Brain microvascular endothelial cell (primary cell): Measurements from ENCODE around the gene MTHFD1L.

Source experiments
- DNase-seq: peaks from one replicate; pipeline ENCODE4 v3.0.0-alpha.2; 2020
- H3K27ac ChIP-seq: fragments of 250-450 bp; sonication (Bioruptor Pico); 2 replicates; pipeline ENCODE4 v1.5.1; 2020; ENCODE audit warnings: mild to moderate bottlenecking, moderate library complexity
- H3K27me3 ChIP-seq: fragments of 250-450 bp; sonication (Bioruptor Pico); replicated peaks from 2 replicates; pipeline ENCODE4 v1.5.1; 2020; ENCODE audit warnings: mild to moderate bottlenecking
- H3K36me3 ChIP-seq: fragments of 250-450 bp; sonication (Bioruptor Pico); replicated peaks from 2 replicates; pipeline ENCODE4 v1.5.1; 2020; ENCODE audit warnings: mild to moderate bottlenecking
- H3K4me3 ChIP-seq: 2 replicates; pipeline ENCODE4 v1.5.1; 2011; ENCODE audit warnings: low read depth, mild to moderate bottlenecking, control low read depth, low read length, moderate library complexity
- in situ Hi-C: cut with HindIII; loops from 2 replicates; pipeline ENCODE4 v1.10.0; 2017; ENCODE audit warnings: low sequenced_read_pairs, low pct_ligation_motif_present
- TF ChIP-seq, protein P1 (sequence below): IDR thresholded peaks from 2 replicates; pipeline ENCODE4 v1.5.1; 2011; ENCODE audit warnings: low read depth, mild to moderate bottlenecking, moderate library complexity, low read length, control low read depth, inconsistent platforms; ENCODE audit errors: missing control alignments

Gene MTHFD1L

DNA sequence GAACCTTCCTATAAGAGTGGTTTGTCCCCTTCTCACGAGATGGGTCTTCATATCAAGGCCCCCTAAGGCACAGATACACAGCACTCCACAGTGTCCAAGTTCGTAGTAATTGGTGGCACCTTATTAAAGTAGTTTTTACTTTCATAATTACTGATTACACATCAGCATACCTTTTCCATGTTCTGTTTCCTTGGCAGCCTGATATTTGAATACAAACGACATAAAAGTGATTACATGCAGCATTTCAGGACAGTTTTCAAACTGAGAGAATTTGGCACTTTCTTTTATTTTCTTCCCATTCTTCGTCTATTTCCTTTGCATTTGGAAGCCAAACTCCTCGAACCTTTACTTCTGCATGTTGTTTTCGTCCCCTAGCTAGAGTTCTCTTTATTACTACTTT, 139.7 kb downstream of the MTHFD1L start:
- no peak overlapping the region for H3K4me3 ChIP-seq

DNA sequence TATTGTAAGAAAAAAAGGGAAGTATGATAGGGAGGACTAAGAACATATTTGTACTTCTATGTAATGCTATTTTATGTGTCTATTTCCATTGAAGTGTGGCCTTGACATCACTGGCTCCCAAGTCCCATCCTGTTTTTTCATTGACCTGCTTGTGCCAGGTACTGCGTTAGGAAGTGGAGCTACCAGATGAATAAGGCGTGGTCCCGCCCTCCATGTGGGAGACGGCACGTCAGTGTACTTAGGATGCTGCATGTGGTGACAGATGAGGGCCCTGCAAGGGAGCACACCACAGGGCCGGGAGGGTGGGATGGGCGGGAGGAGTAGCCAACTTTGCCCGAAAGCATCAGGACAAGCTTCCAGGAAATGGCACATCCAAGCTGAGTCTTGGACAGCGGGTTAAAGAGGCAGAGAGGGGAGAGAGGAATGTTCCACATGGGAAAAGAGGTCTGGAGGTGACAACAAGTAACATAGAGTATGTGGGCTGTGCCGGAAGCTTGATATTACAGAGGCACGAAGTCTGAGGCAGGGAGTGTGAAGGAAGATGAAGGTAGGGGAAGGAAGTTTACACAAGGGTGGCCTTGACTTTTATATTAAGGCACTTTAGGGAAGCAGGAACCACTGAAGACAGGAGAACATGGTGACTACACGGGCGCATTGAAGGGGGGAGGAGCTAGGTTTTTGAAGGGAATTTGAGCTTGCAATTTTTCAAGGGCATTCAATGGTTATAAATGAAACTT, 140.6 kb downstream of the MTHFD1L start:
- no peak for DNase-seq
- TF ChIP-seq, protein P1, sequence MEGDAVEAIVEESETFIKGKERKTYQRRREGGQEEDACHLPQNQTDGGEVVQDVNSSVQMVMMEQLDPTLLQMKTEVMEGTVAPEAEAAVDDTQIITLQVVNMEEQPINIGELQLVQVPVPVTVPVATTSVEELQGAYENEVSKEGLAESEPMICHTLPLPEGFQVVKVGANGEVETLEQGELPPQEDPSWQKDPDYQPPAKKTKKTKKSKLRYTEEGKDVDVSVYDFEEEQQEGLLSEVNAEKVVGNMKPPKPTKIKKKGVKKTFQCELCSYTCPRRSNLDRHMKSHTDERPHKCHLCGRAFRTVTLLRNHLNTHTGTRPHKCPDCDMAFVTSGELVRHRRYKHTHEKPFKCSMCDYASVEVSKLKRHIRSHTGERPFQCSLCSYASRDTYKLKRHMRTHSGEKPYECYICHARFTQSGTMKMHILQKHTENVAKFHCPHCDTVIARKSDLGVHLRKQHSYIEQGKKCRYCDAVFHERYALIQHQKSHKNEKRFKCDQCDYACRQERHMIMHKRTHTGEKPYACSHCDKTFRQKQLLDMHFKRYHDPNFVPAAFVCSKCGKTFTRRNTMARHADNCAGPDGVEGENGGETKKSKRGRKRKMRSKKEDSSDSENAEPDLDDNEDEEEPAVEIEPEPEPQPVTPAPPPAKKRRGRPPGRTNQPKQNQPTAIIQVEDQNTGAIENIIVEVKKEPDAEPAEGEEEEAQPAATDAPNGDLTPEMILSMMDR, result no peak
- H3K27ac ChIP-seq, result no peak overlapping the region
- H3K27me3 ChIP-seq, result no peaks in the 10 kb centered on the region
- H3K4me3 ChIP-seq, result no peak overlapping the region
- in situ Hi-C loops, result no loop called here
- H3K36me3 ChIP-seq, result no peaks in the 10 kb centered on the region

More for the DNA sequence above, 139.7 kb downstream of the MTHFD1L start:
- no peak for DNase-seq
- H3K27me3 ChIP-seq, result no peaks in the 10 kb centered on the region
- TF ChIP-seq, protein P1, result no peak
- peak overlapping the region; percentile 87 for H3K27ac ChIP-seq
- in situ Hi-C loops, result no loop called here
- H3K36me3 ChIP-seq, result no peaks in the 10 kb centered on the region

DNA sequence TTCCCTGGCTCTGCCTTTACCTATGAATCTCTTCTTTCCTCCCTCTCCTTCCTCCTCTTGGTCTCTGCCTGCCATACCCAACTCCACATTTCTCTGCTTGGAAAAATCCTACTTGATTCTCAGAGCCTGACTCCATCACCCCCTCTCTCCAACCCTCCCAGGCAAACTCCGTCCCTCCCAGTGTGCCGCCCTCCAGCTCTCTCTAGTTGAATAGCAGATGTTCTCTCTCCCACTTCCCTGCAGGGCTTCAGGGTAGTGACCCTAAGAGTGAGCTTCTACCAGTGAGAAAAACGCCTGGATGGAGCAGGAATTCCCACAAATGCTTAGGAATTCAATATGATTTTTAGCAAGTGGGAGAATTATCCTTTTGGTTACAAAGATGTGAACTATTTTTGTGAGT, 141.6 kb downstream of the MTHFD1L start:
- no peak for DNase-seq
- Histone ChIP-seq H3K27me3 (no peaks in the 10 kb centered on the region), H3K36me3 (no peaks in the 10 kb centered on the region), H3K4me3 (no peak overlapping the region), H3K27ac (no peak overlapping the region)
- TF ChIP-seq, protein P1, result no peak
- in situ Hi-C loops, result no loop called here

DNA sequence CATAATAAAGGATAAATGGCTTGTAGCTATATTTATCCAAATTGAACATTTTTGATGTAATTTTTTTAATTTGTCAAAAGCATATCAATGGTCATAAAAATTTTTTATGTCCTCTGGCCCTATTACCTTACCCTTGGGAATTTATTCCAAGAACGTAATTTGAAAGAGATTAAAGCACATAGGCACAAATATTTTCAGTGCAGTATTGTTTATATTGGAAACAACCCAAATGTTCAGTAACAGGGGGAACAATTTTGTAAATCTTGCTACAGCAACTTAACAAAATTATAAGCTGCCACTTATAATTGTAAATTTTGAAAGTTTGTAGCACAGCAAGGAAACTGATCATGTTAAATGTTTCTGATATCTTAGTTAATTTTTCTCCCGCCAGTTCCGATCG, 142.4 kb downstream of the MTHFD1L start:
- DNase-seq, result no peak
- no peaks in the 10 kb centered on the region for H3K27me3 ChIP-seq
- H3K4me3 ChIP-seq, result no peak overlapping the region
- in situ Hi-C loops, result no loop called here
- H3K36me3 ChIP-seq, result no peaks in the 10 kb centered on the region
- H3K27ac ChIP-seq, result peak overlapping the region; percentile 18
- TF ChIP-seq, protein P1, result no peak

DNA sequence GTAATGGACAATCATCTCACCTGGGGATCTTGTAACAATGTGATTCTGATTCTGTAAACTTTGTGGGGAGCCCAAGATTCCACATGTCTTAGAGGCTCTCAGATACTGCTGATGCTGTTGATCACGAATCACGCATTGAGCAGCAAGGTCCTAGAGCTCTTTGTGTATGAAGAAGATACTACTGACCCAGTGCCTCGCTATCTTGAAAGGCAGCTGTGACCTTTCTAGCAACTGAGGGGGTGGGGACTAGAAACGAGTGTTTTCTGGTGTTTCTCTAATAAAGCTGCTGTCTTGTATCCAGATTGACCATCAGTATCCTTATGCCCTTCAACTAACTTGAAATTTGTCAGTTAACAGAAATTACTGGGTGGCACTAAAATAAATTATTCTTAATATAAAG, 142.9 kb downstream of the MTHFD1L start:
- peak overlapping the region; percentile 18 for H3K27ac ChIP-seq
- in situ Hi-C loops, result no loop called here
- TF ChIP-seq, protein P1, result no peak
- no peaks in the 10 kb centered on the region for H3K36me3 ChIP-seq
- no peak for DNase-seq
- H3K27me3 ChIP-seq, result no peaks in the 10 kb centered on the region
- H3K4me3 ChIP-seq, result no peak overlapping the region

DNA sequence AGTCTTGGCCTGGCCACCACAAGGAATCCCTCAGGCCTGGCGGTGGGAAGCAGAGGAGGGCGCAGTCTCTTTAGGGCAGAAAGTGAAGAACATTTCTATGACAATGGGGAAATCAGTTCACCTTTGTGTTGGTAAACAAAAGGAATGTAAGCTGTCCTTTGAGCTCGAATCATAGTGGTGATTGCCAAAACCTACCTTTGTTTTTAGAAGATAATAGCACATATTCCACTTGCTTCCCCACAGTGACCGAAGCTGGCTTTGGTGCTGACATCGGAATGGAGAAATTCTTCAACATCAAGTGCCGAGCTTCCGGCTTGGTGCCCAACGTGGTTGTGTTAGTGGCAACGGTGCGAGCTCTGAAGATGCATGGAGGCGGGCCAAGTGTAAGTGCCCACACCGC, 144.1 kb downstream of the MTHFD1L start:
- Histone ChIP-seq H3K4me3 (no peak overlapping the region), H3K27ac (no peak overlapping the region), H3K27me3 (no peaks in the 10 kb centered on the region), H3K36me3 (peaks cover 4% of the 10 kb centered on the region)
- in situ Hi-C loops, result no loop called here
- no peak for DNase-seq
- TF ChIP-seq, protein P1, result no peak
